A673 (cell line): ENCODE data around the gene PCDHA6. TPM values are rescaled to one million over a fixed set of nuclear protein-coding genes. Genes with fewer than 3 reads are reported as not detected.
A peak's percentile ranks its signal among the peaks of the same experiment; 100 is the strongest.
"Not testable (repeated sequence)": the region's sequence is repeated elsewhere in the genome, so short reads cannot be mapped to it uniquely, and the experiment has no call there.

Experiments used
- BruUV-seq: library from RNA; stranded (reverse); fragments of 400-500 nt; replicated peaks from 2 replicates; lab custom pipeline; 2021; lab: Mats Ljungman, UMichigan
- CTCF ChIA-PET: fragments of 300-600 bp; sonication (Branson Sonifier 250); formaldehyde crosslinking; loops from one replicate; lab custom pipeline; 2022; ENCODE audit warnings: antibody characterized with exemption; lab: Charles Lee
- POLR2A ChIA-PET: fragments of 300-600 bp; sonication (Branson Sonifier 250); formaldehyde crosslinking; loops from one replicate; lab custom pipeline; 2022; ENCODE audit warnings: antibody characterized with exemption; ENCODE audit not compliant: low non-redundant PET; lab: Charles Lee
- DNase-seq: peaks from one replicate; pipeline ENCODE4 v3.0.0-alpha.2; 2015; ENCODE audit warnings: low spot score
- H3K27ac ChIP-seq: fragments of 200-600 bp; sonication (generic); 2 replicates; pipeline ENCODE4 v1.5.1; 2016; ENCODE audit warnings: mixed run types, low read depth, mild to moderate bottlenecking, mixed read lengths, antibody characterized with exemption, low read length; ENCODE audit not compliant: poor library complexity, severe bottlenecking
- H3K27me3 ChIP-seq: fragments of 200-600 bp; sonication (generic); replicated peaks from 2 replicates; pipeline ENCODE4 v1.6.1; 2017; ENCODE audit warnings: mixed run types, low read depth, mild to moderate bottlenecking, mixed read lengths, antibody characterized with exemption, low read length; ENCODE audit not compliant: insufficient read depth, poor library complexity
- H3K36me3 ChIP-seq: fragments of 200-600 bp; sonication (generic); 2 replicates; pipeline ENCODE4 v1.6.1; 2016; ENCODE audit warnings: mixed run types, mild to moderate bottlenecking, mixed read lengths, antibody characterized with exemption, low read length; ENCODE audit not compliant: insufficient read depth, poor library complexity, severe bottlenecking
- H3K4me1 ChIP-seq: fragments of 200-600 bp; sonication (generic); 2 replicates; pipeline ENCODE4 v1.6.1; 2017; ENCODE audit warnings: mixed run types, mild to moderate bottlenecking, mixed read lengths, antibody characterized with exemption, low read length; ENCODE audit not compliant: insufficient read depth, poor library complexity, severe bottlenecking
- H3K4me3 ChIP-seq: fragments of 200-600 bp; sonication (generic); 2 replicates; pipeline ENCODE4 v1.5.1; 2016; ENCODE audit warnings: low read depth, mixed run types, mild to moderate bottlenecking, mixed read lengths, low read length; ENCODE audit not compliant: poor library complexity, severe bottlenecking
- H3K9me3 ChIP-seq: fragments of 200-600 bp; sonication (generic); 2 replicates; pipeline ENCODE4 v1.6.1; 2016; ENCODE audit warnings: mixed run types, low read depth, mild to moderate bottlenecking, mixed read lengths, antibody characterized with exemption, low read length; ENCODE audit not compliant: poor library complexity, severe bottlenecking
- CTCF ChIP-seq: fragments of 300-800, 200-600 bp; sonication (generic); conservative IDR thresholded peaks from 2 replicates; pipeline ENCODE4 v1.5.1; 2017; ENCODE audit warnings: low read depth, mild to moderate bottlenecking, antibody characterized with exemption, low read length, moderate library complexity, mixed read lengths
- EZH2 ChIP-seq: fragments of 200-600 bp; sonication (generic); IDR thresholded peaks from 2 replicates; pipeline ENCODE4 v1.6.1; 2017; ENCODE audit warnings: borderline replicate concordance, low read depth, mild to moderate bottlenecking, mixed read lengths, antibody characterized with exemption, low read length; ENCODE audit not compliant: poor library complexity, severe bottlenecking
- intact Hi-C: fragments of 100-400 bp; cut with micrococcal nuclease; formaldehyde crosslinking; loops from one replicate; pipeline ENCODE4 v1.10.0; 2022; ENCODE audit not compliant: unreplicated experiment
- total RNA-seq: library from RNA; stranded (reverse); gene quantifications from 2 replicates; pipeline ENCODE4 v1.2.3, GENCODE V29; 2021

PCDHA6 gene
- total RNA-seq, 1 experiment from 2014 or later: 12.6 TPM

DNA sequence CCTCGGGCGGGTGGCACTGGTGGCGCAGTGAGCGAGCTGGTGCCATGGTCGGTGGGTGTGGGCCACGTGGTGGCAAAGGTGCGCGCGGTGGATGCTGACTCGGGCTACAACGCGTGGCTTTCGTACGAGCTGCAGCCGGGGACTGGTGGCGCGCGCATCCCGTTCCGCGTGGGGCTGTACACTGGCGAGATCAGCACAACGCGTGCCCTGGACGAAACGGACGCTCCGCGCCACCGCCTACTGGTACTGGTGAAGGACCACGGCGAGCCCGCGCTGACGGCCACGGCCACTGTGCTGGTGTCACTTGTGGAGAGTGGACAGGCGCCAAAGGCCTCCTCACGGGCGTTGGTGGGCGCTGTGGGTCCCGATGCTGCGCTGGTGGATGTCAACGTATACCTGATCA, 18.9 kb upstream of the PCDHA6 start:
- no peak overlapping the region for H3K4me3 ChIP-seq
- no peaks in the 10 kb centered on the region for H3K27me3 ChIP-seq
- POLR2A ChIA-PET: no interaction called here
- TF ChIP-seq EZH2: no peak
- no peak for TF ChIP-seq CTCF
- intact Hi-C loops: no loop called here
- CTCF ChIA-PET: no interaction called here
- H3K4me1 ChIP-seq: no peaks in the 10 kb centered on the region
- H3K36me3 ChIP-seq: no peaks in the 10 kb centered on the region
- no peak for DNase-seq
- peaks cover 10% of the 10 kb centered on the region for H3K9me3 ChIP-seq
- no TSS peak for BruUV-seq
- no peak overlapping the region for H3K27ac ChIP-seq

- DNase-seq: peak; percentile 76
- intact Hi-C loops: no loop called here
- Histone ChIP-seq H3K36me3 (no peaks in the 10 kb centered on the region), H3K9me3 (peaks cover 3% of the 10 kb centered on the region), H3K4me1 (no peaks in the 10 kb centered on the region), H3K4me3 (peak within 1 kb of the TSS; percentile 55), H3K27ac (peak within 1 kb of the TSS; percentile 4), H3K27me3 (no peaks in the 10 kb centered on the region)
- TF ChIP-seq CTCF (peak; percentile 73), EZH2 (no peak)
- ChIA-PET POLR2A (interaction anchor here (0.6 kb wide), 1 partner anchor 131 kb away, joined by 3 read pairs; the partner anchor contains the start of genes HARS1 and HARS2), CTCF (interaction anchor here (0.6 to 1.4 kb wide), 8 partner anchors 16 to 577 kb away, joined by 3 to 5 read pairs (median 3); partner anchors contain the start of genes HBEGF and PCDHA1)
- no TSS peak for BruUV-seq
Observed at GRCh38 chr5:140821375-140822280, 6.1 kb upstream of the PCDHA6 start, which contains the start of gene PCDHA5. Gene PCDHA5, plus strand, starts transcription at chr5:140821613.

- H3K27ac ChIP-seq: no peak overlapping the region
- POLR2A ChIA-PET: no interaction called here
- intact Hi-C loops: no loop called here
- TF ChIP-seq CTCF (no peak), EZH2 (no peak)
- no peaks in the 10 kb centered on the region for H3K4me1 ChIP-seq
- peak overlapping the region; percentile 55 for H3K4me3 ChIP-seq
- CTCF ChIA-PET: interaction anchor here (1.4 kb wide), 1 partner anchor 36 kb away, joined by 5 read pairs; the partner anchor contains the start of gene PCDHA1
- H3K27me3 ChIP-seq: no peaks in the 10 kb centered on the region
- no peaks in the 10 kb centered on the region for H3K36me3 ChIP-seq
- peaks cover 3% of the 10 kb centered on the region for H3K9me3 ChIP-seq
- DNase-seq: no peak
- BruUV-seq: no TSS peak
Observed at GRCh38 chr5:140822281-140822629, 5.5 kb upstream of the PCDHA6 start.

- H3K27me3 ChIP-seq, BruUV-seq, H3K9me3 ChIP-seq, H3K27ac ChIP-seq, H3K36me3 ChIP-seq, H3K4me3 ChIP-seq, CTCF ChIA-PET, DNase-seq, intact Hi-C loops, H3K4me1 ChIP-seq, POLR2A ChIA-PET: not testable (repeated sequence)
Observed at GRCh38 chr5:140822969-140823368, 4.8 kb upstream of the PCDHA6 start.
